Measurements from ENCODE around the gene HOXA10. TPM values are rescaled to one million over a fixed set of nuclear protein-coding genes. Genes with fewer than 3 reads are reported as not detected.

The HOXA10 gene
- total RNA-seq, 4 donors from 2014 or later, result 4.0 TPM; not detected in 3

DNA sequence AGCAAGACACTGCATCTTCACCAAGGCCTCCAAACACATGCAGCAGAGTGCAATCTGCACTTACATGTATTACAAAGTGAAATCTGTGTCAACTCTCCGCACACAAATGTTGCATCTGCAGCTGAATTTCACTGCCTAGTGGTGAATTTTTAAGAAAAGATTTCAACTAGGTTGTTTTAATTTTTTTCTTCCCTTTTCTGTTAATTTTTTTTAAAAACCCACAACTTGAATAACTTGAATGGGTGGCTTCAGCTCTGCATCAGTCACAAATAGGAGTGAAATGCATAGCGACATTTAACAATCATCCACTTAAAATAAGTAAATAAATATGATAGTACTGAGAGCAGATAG, 19.9 kb upstream of the HOXA10 start:
- intact Hi-C loops (cut with DNase I), result loop anchor here (10.0 kb wide), 1 partner anchor 901 kb away; no protein-coding TSS in a partner anchor
- peaks cover 12 to 28% of the 10 kb centered on the region in 2 donors for H3K4me1 ChIP-seq
- H3K4me3 ChIP-seq (replicated peaks in 1 of 3), result no peak overlapping the region
- no peak for TF ChIP-seq POLR2A (IDR thresholded peaks at IDR 0.05)
- TF ChIP-seq CTCF (IDR thresholded peaks at IDR 0.05), result no peak
- H3K36me3 ChIP-seq, result no peaks in the 10 kb centered on the region
- 48 to 59% methylated on average over 2 of the region's 2 CpGs for WGBS, 2 donors
- no peak for DNase-seq
- peaks cover 80% of the 10 kb centered on the region for H3K27me3 ChIP-seq
- H3K27ac ChIP-seq, result no peak overlapping the region
- no peaks in the 10 kb centered on the region for H3K9me3 ChIP-seq

DNA sequence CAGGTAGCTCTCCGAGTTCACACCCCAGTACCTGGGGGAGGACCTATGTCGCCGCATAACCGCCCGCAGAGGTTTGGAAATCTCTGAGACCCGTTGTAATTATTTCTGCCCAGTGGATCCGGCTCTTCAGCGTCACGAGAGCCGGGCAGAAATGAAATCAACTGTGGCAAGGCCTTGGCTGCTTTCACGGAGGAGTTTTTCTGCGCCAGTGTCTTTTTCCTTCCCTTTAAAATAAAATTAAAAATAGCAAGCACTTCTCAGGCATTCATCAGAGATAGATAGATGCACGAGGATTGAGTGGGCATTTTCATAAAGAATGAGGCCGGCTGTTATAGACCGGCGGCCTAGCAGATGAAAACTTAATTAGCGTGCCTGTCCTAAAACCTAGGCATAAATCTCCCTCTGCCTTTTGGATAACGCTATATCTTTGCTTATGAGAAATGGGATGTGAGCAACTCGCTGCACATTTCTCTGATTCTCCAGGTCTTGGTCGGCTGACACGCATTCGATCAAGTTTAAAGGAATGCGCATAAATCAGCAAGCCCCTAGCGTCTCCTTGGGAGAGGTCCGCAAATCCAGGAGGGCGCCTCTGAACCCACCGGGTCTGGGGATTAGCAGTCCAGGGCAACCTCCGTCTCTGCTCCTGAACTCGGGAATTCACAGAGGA, 19.3 kb upstream of the HOXA10 start:
- peaks cover 80% of the 10 kb centered on the region for H3K27me3 ChIP-seq
- DNase-seq, result no peak
- H3K36me3 ChIP-seq, result no peaks in the 10 kb centered on the region
- peaks cover 15 to 28% of the 10 kb centered on the region in 2 donors for H3K4me1 ChIP-seq
- no peak for TF ChIP-seq POLR2A (IDR thresholded peaks at IDR 0.05)
- no peak for TF ChIP-seq CTCF (IDR thresholded peaks at IDR 0.05)
- intact Hi-C loops (cut with DNase I), result loop anchor here (10.0 kb wide), 1 partner anchor 901 kb away; no protein-coding TSS in a partner anchor
- H3K9me3 ChIP-seq, result no peaks in the 10 kb centered on the region
- peak overlapping the region in 1 of 3 donors; percentile 2 for H3K4me3 ChIP-seq (replicated peaks in 1 of 3)
- H3K27ac ChIP-seq, result no peak overlapping the region
- WGBS, 2 donors, result 21 to 23% methylated on average over 29 of the region's 29 CpGs

- intact Hi-C loops (cut with DNase I), result loop anchor here (10.0 kb wide), 1 partner anchor 902 kb away; no protein-coding TSS in a partner anchor
- H3K27me3 ChIP-seq, result peaks cover 80% of the 10 kb centered on the region
Observed at GRCh38 chr7:27192546-27193334, 18.6 kb upstream of the HOXA10 start.

DNA sequence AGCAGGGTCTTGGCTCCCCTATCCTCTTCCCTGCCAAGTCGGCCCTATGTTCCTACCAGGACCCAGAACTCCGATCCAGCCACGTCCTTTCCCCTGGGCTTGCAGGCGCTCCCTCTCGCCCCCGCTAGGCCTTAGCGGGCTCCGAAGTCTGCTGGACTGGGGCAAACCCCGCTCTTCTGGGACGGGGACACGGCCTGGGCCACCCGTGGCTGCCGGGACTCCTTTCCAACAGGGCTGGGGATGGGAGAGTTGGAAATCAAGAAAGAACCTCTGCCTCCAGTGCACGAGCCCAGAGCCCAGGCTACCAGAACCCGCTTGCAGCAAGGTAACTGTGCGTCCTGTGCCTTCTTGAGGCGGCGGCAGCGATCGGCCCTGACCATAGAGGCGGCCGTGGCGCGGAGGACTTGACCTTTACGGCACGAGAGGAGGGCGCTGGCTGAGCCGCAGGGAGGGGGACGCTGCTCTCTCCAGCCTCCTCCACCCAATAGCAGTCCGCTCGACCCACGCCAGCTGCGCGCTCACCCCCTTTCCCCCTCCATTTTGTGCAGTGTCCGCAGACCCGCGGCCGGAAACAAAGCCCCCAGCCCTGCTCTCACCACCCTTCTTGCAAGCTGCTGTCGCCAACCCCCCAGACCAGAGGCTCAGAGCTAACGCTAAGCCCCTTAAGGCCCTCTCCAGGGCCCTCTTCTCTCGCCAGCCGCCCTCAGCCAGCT, 17.9 kb upstream of the HOXA10 start:
- TF ChIP-seq POLR2A (IDR thresholded peaks at IDR 0.05), result no peak
- no peak for TF ChIP-seq CTCF (IDR thresholded peaks at IDR 0.05)
- Histone ChIP-seq H3K27me3 (peaks cover 80% of the 10 kb centered on the region), H3K4me1 (peaks cover 16 to 35% of the 10 kb centered on the region in 2 donors), H3K27ac (no peak overlapping the region), H3K9me3 (no peaks in the 10 kb centered on the region), H3K36me3 (no peaks in the 10 kb centered on the region), H3K4me3 (replicated peaks in 1 of 3) (no peak overlapping the region)
- intact Hi-C loops (cut with DNase I), result loop anchor here (10.0 kb wide), 1 partner anchor 903 kb away; no protein-coding TSS in a partner anchor
- DNase-seq, result no peak
- WGBS, 2 donors, result 10 to 19% methylated on average over 23 to 30 of the region's 42 CpGs

More at GRCh38 chr7:27192546-27193334, 18.6 kb upstream of the HOXA10 start:
- H3K9me3 ChIP-seq, result no peaks in the 10 kb centered on the region
- 1 to 4% methylated on average over 25 to 34 of the region's 78 CpGs for WGBS, 2 donors
- peak overlapping the region in 1 of 3 donors; percentile 2 for H3K4me3 ChIP-seq (replicated peaks in 1 of 3)
- DNase-seq, result no peak
- H3K4me1 ChIP-seq, result peaks cover 16 to 33% of the 10 kb centered on the region in 2 donors
- H3K36me3 ChIP-seq, result no peaks in the 10 kb centered on the region
- TF ChIP-seq POLR2A (IDR thresholded peaks at IDR 0.05), result no peak
- H3K27ac ChIP-seq, result no peak overlapping the region

DNA sequence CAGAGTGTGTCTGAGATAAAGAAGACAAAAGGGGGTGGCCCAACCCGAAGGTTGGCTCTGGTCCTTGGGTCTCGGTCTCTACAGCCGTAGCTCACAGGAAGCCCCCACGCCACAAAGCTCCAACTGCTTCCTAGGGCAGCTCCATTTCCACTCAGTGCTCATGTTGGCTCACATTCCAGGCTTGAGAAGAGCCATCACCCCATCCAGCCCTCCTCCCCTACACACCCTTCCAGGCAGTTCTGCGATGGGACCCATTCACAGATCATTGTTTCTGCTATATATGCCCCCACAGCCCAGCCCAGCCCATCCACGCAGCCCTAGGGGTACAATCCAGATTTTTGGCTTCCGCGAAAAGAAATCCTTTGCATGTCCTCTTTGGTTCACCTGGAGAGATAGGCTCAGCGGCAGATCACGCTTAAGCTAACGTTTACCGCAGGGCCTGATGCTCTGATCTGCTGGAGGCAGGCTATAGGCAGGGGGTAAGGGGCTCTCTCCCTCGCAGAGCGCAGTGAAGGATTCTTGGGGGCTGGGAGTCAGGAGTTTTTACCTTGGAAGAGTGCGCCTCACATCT, 17.1 kb upstream of the HOXA10 start:
- no peaks in the 10 kb centered on the region for H3K36me3 ChIP-seq
- no peak for DNase-seq
- no peak for TF ChIP-seq POLR2A (IDR thresholded peaks at IDR 0.05)
- TF ChIP-seq CTCF (IDR thresholded peaks at IDR 0.05), result no peak
- no peak overlapping the region for H3K4me3 ChIP-seq (replicated peaks in 1 of 3)
- no peak overlapping the region for H3K27ac ChIP-seq
- peaks cover 16 to 35% of the 10 kb centered on the region in 2 donors for H3K4me1 ChIP-seq
- no peaks in the 10 kb centered on the region for H3K9me3 ChIP-seq
- H3K27me3 ChIP-seq, result peaks cover 81% of the 10 kb centered on the region
- intact Hi-C loops (cut with DNase I), result loop anchor here (10.0 kb wide), 1 partner anchor 904 kb away; no protein-coding TSS in a partner anchor
- WGBS, 2 donors, result 19 to 21% methylated on average over 15 of the region's 15 CpGs

Measured in thyroid gland (tissue), 4 donors.